GM23338 (cell line): Measurements from ENCODE around the gene AZU1.

Experiments
- CREB1 ChIP-seq: fragments of 250-450 bp; sonication (Bioruptor Pico); IDR thresholded peaks from 2 replicates; pipeline ENCODE4 v1.5.0; 2020; ENCODE audit warnings: low read depth, mild to moderate bottlenecking, moderate library complexity
- CTCF ChIP-seq, 2 experiments: fragments of 200-600 bp in 1 of 2; sonication (generic) in 1 of 2; conservative IDR thresholded peaks; 2 replicates each; pipeline versions ENCODE4 v1.5.1 to v1.6.1; 2016 to 2017; ENCODE audit warnings: antibody characterized with exemption in 2 of 2, low read depth in 2 of 2, mild to moderate bottlenecking in 2 of 2, moderate library complexity in 1 of 2
- EZH2 ChIP-seq: fragments of 200-600 bp; sonication (generic); IDR thresholded peaks from one replicate; pipeline ENCODE4 v1.8.0; 2017; ENCODE audit warnings: antibody characterized with exemption, mild to moderate bottlenecking, low read depth; ENCODE audit not compliant: unreplicated experiment
- EZH2phosphoT487 ChIP-seq: fragments of 200-600 bp; sonication (generic); IDR thresholded peaks from one replicate; pipeline ENCODE4 v1.8.1; 2018; ENCODE audit warnings: antibody characterized with exemption; ENCODE audit not compliant: unreplicated experiment
- JUNB ChIP-seq: IDR thresholded peaks from one replicate; pipeline ENCODE4 v1.6.1; 2016; ENCODE audit warnings: antibody characterized with exemption; ENCODE audit not compliant: unreplicated experiment
- NANOG ChIP-seq: IDR thresholded peaks from 2 replicates; pipeline ENCODE4 v1.6.1; 2016; ENCODE audit warnings: antibody characterized with exemption, borderline replicate concordance
- POLR2AphosphoS5 ChIP-seq: IDR thresholded peaks from 2 replicates; pipeline ENCODE4 v1.6.1; 2016; ENCODE audit warnings: antibody characterized with exemption, low read depth
- ZNF114 ChIP-seq: fragments of 250-450 bp; sonication (Bioruptor Pico); IDR thresholded peaks from 2 replicates; pipeline ENCODE4 v1.5.0; 2020; ENCODE audit warnings: mild to moderate bottlenecking, moderate library complexity
- TF ChIP-seq, protein P1 (sequence below): IDR thresholded peaks from one replicate; pipeline ENCODE4 v1.6.1; 2018; ENCODE audit warnings: antibody characterized with exemption; ENCODE audit not compliant: unreplicated experiment

- TF ChIP-seq EZH2 (no peak), CTCF (conservative IDR thresholded peaks at IDR 0.05; ENCODE audit: low read depth in 2 of 2) (no peak), POLR2AphosphoS5 (no peak), JUNB (no peak), ZNF114 (CRISPR knock-in tag) (no peak), CREB1 (no peak), EZH2phosphoT487 (no peak), NANOG (no peak)
- TF ChIP-seq, protein P1, sequence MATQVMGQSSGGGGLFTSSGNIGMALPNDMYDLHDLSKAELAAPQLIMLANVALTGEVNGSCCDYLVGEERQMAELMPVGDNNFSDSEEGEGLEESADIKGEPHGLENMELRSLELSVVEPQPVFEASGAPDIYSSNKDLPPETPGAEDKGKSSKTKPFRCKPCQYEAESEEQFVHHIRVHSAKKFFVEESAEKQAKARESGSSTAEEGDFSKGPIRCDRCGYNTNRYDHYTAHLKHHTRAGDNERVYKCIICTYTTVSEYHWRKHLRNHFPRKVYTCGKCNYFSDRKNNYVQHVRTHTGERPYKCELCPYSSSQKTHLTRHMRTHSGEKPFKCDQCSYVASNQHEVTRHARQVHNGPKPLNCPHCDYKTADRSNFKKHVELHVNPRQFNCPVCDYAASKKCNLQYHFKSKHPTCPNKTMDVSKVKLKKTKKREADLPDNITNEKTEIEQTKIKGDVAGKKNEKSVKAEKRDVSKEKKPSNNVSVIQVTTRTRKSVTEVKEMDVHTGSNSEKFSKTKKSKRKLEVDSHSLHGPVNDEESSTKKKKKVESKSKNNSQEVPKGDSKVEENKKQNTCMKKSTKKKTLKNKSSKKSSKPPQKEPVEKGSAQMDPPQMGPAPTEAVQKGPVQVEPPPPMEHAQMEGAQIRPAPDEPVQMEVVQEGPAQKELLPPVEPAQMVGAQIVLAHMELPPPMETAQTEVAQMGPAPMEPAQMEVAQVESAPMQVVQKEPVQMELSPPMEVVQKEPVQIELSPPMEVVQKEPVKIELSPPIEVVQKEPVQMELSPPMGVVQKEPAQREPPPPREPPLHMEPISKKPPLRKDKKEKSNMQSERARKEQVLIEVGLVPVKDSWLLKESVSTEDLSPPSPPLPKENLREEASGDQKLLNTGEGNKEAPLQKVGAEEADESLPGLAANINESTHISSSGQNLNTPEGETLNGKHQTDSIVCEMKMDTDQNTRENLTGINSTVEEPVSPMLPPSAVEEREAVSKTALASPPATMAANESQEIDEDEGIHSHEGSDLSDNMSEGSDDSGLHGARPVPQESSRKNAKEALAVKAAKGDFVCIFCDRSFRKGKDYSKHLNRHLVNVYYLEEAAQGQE, result no peak
These were observed 41.9 kb downstream of the AZU1 start for GRCh38 chr19:869245-870177.
